Endothelial cell of umbilical vein (primary cell): ENCODE measurements around the gene FAM185A. TPM values are rescaled to one million over a fixed set of nuclear protein-coding genes. Genes with fewer than 3 reads are reported as not detected.

ENCODE experiments used
- BruUV-seq: library from RNA; stranded (reverse); fragments of 400-500 nt; replicated peaks from 2 replicates; lab custom pipeline; 2021; lab: Mats Ljungman, UMichigan
- CTCF ChIA-PET: fragments of 300-600, 350-600 bp; sonication (Branson Sonifier 250); formaldehyde crosslinking; loops from one replicate; lab custom pipeline; 2021; ENCODE audit warnings: antibody characterized with exemption, inconsistent platforms; lab: Charles Lee
- POLR2A ChIA-PET: fragments of 300-600, 350-600 bp; sonication (Branson Sonifier 250); formaldehyde crosslinking; loops from one replicate; lab custom pipeline; 2021; ENCODE audit warnings: antibody characterized with exemption, inconsistent platforms; lab: Charles Lee
- DNase-seq: peaks from one replicate; pipeline ENCODE4 v3.0.0-alpha.2; 2011; ENCODE audit warnings: low read depth, low spot score
- FAIRE-seq: peaks from 2 replicates; lab custom pipeline; 2011; peaks lifted over from hg19 to GRCh38; lab: Jason Lieb, UNC
- H2AFZ ChIP-seq: 2 replicates; pipeline ENCODE4 v1.6.0; 2012; ENCODE audit warnings: low read depth, low read length, control low read depth, inconsistent platforms
- H3K27ac ChIP-seq: 2 replicates; pipeline ENCODE4 v1.5.1; 2011; ENCODE audit warnings: low read depth, mild to moderate bottlenecking, control low read depth, low read length, moderate library complexity; ENCODE audit not compliant: insufficient read depth
- H3K27me3 ChIP-seq, 2 experiments: 2 replicates each; pipeline versions ENCODE4 v1.6.0 to v1.6.1; 2011; ENCODE audit warnings: low read length in 2 of 2, mixed read lengths in 1 of 2; ENCODE audit not compliant: control insufficient read depth in 2 of 2, insufficient read depth in 2 of 2
- H3K36me3 ChIP-seq, 2 experiments: 2 replicates in 1 of 2; 3 replicates in 1 of 2; pipeline ENCODE4 v1.5.1; 2011; ENCODE audit warnings: low read length in 2 of 2, mild to moderate bottlenecking in 1 of 2, moderate library complexity in 1 of 2; ENCODE audit not compliant: control insufficient read depth in 2 of 2, insufficient read depth in 2 of 2; ENCODE audit errors: extremely low read depth in 1 of 2
- H3K4me1 ChIP-seq: 3 replicates; pipeline ENCODE4 v1.5.1; 2011; ENCODE audit warnings: mild to moderate bottlenecking, low read length; ENCODE audit not compliant: control insufficient read depth, insufficient read depth; ENCODE audit errors: extremely low read depth
- H3K4me2 ChIP-seq: 2 replicates; pipeline ENCODE4 v1.6.1; 2011; ENCODE audit warnings: low read length, control low read depth, mixed read lengths; ENCODE audit not compliant: insufficient read depth
- H3K4me3 ChIP-seq, 3 experiments: fragments of 200-600 bp in 1 of 3; sonication (generic), shearing (Covaris generic) in 1 of 3; replicated peaks in 1 of 3; 2 replicates each; pipeline ENCODE4 v1.5.1; 2011 to 2016; ENCODE audit warnings: control low read depth in 3 of 3, low read length in 3 of 3, mild to moderate bottlenecking in 2 of 3, inconsistent platforms in 1 of 3, low read depth in 1 of 3, moderate library complexity in 1 of 3; ENCODE audit not compliant: insufficient read depth in 1 of 3
- H3K79me2 ChIP-seq: 2 replicates; pipeline ENCODE4 v1.6.0; 2012; ENCODE audit warnings: low read length, inconsistent platforms; ENCODE audit not compliant: control insufficient read depth, insufficient read depth
- H3K9ac ChIP-seq: replicated peaks from 2 replicates; pipeline ENCODE3; 2011; ENCODE audit warnings: low read length, control low read depth; ENCODE audit not compliant: insufficient read depth; ENCODE audit errors: extremely low read depth
- H3K9me1 ChIP-seq: replicated peaks from 3 replicates; pipeline ENCODE4 v1.6.0; 2011; ENCODE audit warnings: mild to moderate bottlenecking, low read length; ENCODE audit not compliant: control insufficient read depth, insufficient read depth; ENCODE audit errors: extremely low read depth
- H3K9me3 ChIP-seq: replicated peaks from 2 replicates; pipeline ENCODE4 v1.5.1; 2012; ENCODE audit warnings: low read length, inconsistent platforms; ENCODE audit not compliant: control insufficient read depth, insufficient read depth
- H4K20me1 ChIP-seq: replicated peaks from 2 replicates; pipeline ENCODE3; 2011; ENCODE audit warnings: mild to moderate bottlenecking, low read length; ENCODE audit not compliant: control insufficient read depth, insufficient read depth; ENCODE audit errors: extremely low read depth
- CTCF ChIP-seq, 2 donors: IDR thresholded peaks; 1 replicate in 1 of 2; 2 replicates in 1 of 2; pipeline ENCODE4 v1.5.1; 2011; ENCODE audit warnings: low read length in 2 of 2, mild to moderate bottlenecking in 2 of 2, moderate library complexity in 2 of 2, control low read depth in 1 of 2, inconsistent platforms in 1 of 2, low read depth in 1 of 2; ENCODE audit not compliant: insufficient read depth in 1 of 2; ENCODE audit errors: extremely low read depth in 1 of 2
- EZH2 ChIP-seq: IDR thresholded peaks from 2 replicates; pipeline ENCODE4 v1.6.1; 2012; ENCODE audit warnings: borderline replicate concordance, low read depth, mild to moderate bottlenecking, moderate library complexity, low read length, inconsistent platforms; ENCODE audit not compliant: severe bottlenecking
- GATA2 ChIP-seq: IDR thresholded peaks from 2 replicates; pipeline ENCODE4 v1.7.0; 2011; ENCODE audit warnings: low read depth, mild to moderate bottlenecking, moderate library complexity, mixed read lengths, low read length; ENCODE audit not compliant: insufficient read length, insufficient read depth
- JUN ChIP-seq: IDR thresholded peaks from 2 replicates; pipeline ENCODE4 v1.6.1; 2011; ENCODE audit warnings: borderline replicate concordance, low read depth; ENCODE audit not compliant: insufficient read length, insufficient read depth
- MAX ChIP-seq: IDR thresholded peaks from 2 replicates; pipeline ENCODE4 v1.6.1; 2011; ENCODE audit not compliant: insufficient read depth, insufficient read length
- MYC ChIP-seq: IDR thresholded peaks from one replicate; pipeline ENCODE4 v1.6.1; 2011; ENCODE audit warnings: mild to moderate bottlenecking, low read depth, low read length
- POLR2A ChIP-seq: IDR thresholded peaks from 2 replicates; pipeline ENCODE4 v1.6.1; 2012; ENCODE audit warnings: low read depth, mild to moderate bottlenecking, control low read depth, low read length
- POLR2AphosphoS5 ChIP-seq: IDR thresholded peaks from 2 replicates; pipeline ENCODE4 v1.6.1; 2012; ENCODE audit warnings: low read depth, mild to moderate bottlenecking, control low read depth, low read length, moderate library complexity; ENCODE audit not compliant: insufficient read depth
- dilution Hi-C: fragments of 300-500 bp; cut with MboI; formaldehyde crosslinking; loops from one replicate; pipeline ENCODE4 v1.15.0; 2019; ENCODE audit warnings: low sequenced_read_pairs; ENCODE audit not compliant: extremely low pct_ligation_motif_present
- intact Hi-C: fragments of 100-400 bp; cut with micrococcal nuclease; formaldehyde crosslinking; loops from one replicate; pipeline ENCODE4 v1.10.0; 2022
- polyA plus RNA-seq, 4 experiments: library from polyadenylated mRNA; depleted of rRNA in 3 of 4; stranded (reverse) in 3 of 4; unstranded in 1 of 4; fragments of >200 nt; gene quantifications; 2 replicates each; pipeline versions ENCODE4 v1.2.1 to v1.2.3, GENCODE V29; 2011 to 2012; ENCODE audit warnings: missing spikeins in 1 of 4
- total RNA-seq: library from RNA; stranded (reverse); gene quantifications from 2 replicates; pipeline ENCODE4 v1.2.3, GENCODE V29; 2021

FAM185A gene
- total and polyA plus RNA-seq, 2 donors (not counting 3 experiments of a cell fraction or from before 2014, with no cell fraction given) = 5.4 to 7.6 TPM

GRCh38 chr7:102817616-102818573 is 69.1 kb downstream of the FAM185A start:
- Histone ChIP-seq H3K79me2 (no peaks in the 10 kb centered on the region), H3K27me3 (no peaks in the 10 kb centered on the region), H3K4me3 (no peak overlapping the region), H3K9me1 (no peaks in the 10 kb centered on the region), H3K27ac (no peak overlapping the region), H3K4me1 (peaks cover 38% of the 10 kb centered on the region), H3K9me3 (no peaks in the 10 kb centered on the region), H3K36me3 (no peaks in the 10 kb centered on the region), H4K20me1 (no peaks in the 10 kb centered on the region), H3K9ac (no peak overlapping the region), H2AFZ (no peak overlapping the region), H3K4me2 (no peak overlapping the region)
- intact Hi-C loops (no loop called here), dilution Hi-C loops (no loop called here)
- ChIA-PET POLR2A (no interaction called here), CTCF (interaction anchor here (1.0 to 2.6 kb wide), 2 partner anchors 55 to 244 kb away, joined by 3 to 18 read pairs; no protein-coding TSS in a partner anchor)
- BruUV-seq = no TSS peak
- TF ChIP-seq POLR2A (no peak), POLR2AphosphoS5 (no peak), MYC (no peak), GATA2 (no peak)
- no peak for FAIRE-seq
- no peak for DNase-seq

GRCh38 chr7:102819151-102819550 is 70.4 kb downstream of the FAM185A start:
- Histone ChIP-seq H2AFZ (no peak overlapping the region), H3K79me2 (no peaks in the 10 kb centered on the region), H3K9me3 (no peaks in the 10 kb centered on the region), H3K27me3 (no peaks in the 10 kb centered on the region), H4K20me1 (no peaks in the 10 kb centered on the region), H3K9me1 (no peaks in the 10 kb centered on the region), H3K36me3 (no peaks in the 10 kb centered on the region), H3K9ac (no peak overlapping the region), H3K4me2 (no peak overlapping the region), H3K4me1 (peaks cover 25% of the 10 kb centered on the region), H3K4me3 (no peak overlapping the region), H3K27ac (peak overlapping the region; percentile 25)
- ChIA-PET POLR2A (interaction anchor here (0.6 kb wide), 1 partner anchor 243 kb away, joined by 11 read pairs; no protein-coding TSS in a partner anchor), CTCF (interaction anchor here (1.1 to 2.6 kb wide), 4 partner anchors 8 to 243 kb away, joined by 4 to 18 read pairs (median 6); no protein-coding TSS in a partner anchor)
- FAIRE-seq (peak; percentile 63), DNase-seq (peak; percentile 89)
- TF ChIP-seq GATA2 (peak; percentile 75), MYC (no peak), JUN (no peak), MAX (no peak), POLR2AphosphoS5 (no peak), POLR2A (no peak), EZH2 (no peak), CTCF (IDR thresholded peaks at IDR 0.05; ENCODE audit: extremely low read depth in 1 of 2, insufficient read depth in 1 of 2, low read depth in 1 of 2, low read length in 2 of 2) (no peak)
- dilution Hi-C loops = no loop called here
- intact Hi-C loops = loop anchor here (1.0 kb wide), 1 partner anchor 16 kb away; no protein-coding TSS in a partner anchor
- BruUV-seq = no TSS peak
